Epidermal melanocyte (primary cell): ENCODE measurements around the gene TMC4.
A peak's percentile ranks its signal among the peaks of the same experiment; 100 is the strongest.

Experiments
- DNase-seq: peaks from one replicate; pipeline ENCODE4 v3.0.0; 2011; ENCODE audit warnings: low spot score; ENCODE audit not compliant: insufficient read length

TMC4 gene

GRCh38 chr19:54133312-54133956 is 39.5 kb downstream of the TMC4 start:
- no peak for DNase-seq

DNA sequence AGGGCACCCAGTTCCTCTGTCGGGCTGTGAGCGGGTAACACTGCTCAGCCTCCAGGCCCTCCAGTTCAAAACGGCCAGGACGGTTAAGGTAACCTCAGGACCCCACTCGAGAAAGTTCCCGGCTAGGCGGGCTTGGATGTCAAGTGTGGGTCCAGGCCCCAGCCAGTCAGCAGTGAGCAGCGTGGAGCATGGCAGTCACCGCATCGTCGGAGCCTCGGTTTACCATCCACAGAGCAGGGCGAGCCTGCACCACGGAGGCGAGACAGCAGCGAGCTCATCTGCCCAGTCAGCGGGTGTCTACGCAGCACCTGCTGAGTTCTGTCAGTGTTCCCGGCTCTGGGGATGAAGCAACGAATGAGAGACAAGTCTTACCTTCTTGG is 43.4 kb downstream of the TMC4 start:
- DNase-seq, result no peak

GRCh38 chr19:54128796-54129616 is 44.0 kb downstream of the TMC4 start:
- no peak for DNase-seq

DNA sequence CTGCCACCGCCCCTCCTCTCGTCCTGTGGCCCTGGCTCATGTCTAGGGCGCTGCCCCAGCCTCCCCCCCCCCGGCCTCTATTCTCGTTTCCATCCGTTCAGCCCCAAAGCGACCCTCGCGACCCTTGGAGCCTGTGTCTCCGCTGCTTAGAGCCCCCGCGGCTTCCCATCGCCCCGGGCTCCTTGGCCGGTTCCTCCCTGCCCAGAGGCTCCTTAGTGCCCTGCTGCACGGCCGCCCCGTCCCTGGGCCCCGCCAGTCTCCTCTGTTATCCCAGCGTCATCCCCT is 44.6 kb downstream of the TMC4 start:
- no peak for DNase-seq

- no peak for DNase-seq
Observed at GRCh38 chr19:54127688-54128440, 45.1 kb downstream of the TMC4 start.

DNA sequence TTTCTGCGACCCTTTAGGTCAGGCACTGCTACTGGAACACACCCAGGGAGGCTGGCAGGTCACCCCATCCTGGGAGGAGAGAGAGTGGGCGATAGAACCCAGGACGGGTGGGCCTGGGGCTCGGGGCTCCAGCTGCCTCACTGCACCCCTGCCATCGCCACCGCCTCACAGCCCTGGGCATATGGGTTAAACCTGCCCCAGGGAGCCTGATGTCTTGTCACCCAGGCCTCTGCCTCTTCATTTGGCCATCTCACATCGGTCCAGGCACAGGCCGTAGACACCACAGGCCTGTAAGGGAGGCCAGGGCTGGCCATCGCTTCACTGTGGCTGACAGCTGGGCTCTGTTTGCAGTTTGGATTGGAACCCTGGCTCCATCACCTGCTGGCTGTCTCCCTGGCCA is 47.2 kb downstream of the TMC4 start:
- DNase-seq, result no peak

- no peak for DNase-seq
Observed at GRCh38 chr19:54124393-54124792, 48.6 kb downstream of the TMC4 start.

DNA sequence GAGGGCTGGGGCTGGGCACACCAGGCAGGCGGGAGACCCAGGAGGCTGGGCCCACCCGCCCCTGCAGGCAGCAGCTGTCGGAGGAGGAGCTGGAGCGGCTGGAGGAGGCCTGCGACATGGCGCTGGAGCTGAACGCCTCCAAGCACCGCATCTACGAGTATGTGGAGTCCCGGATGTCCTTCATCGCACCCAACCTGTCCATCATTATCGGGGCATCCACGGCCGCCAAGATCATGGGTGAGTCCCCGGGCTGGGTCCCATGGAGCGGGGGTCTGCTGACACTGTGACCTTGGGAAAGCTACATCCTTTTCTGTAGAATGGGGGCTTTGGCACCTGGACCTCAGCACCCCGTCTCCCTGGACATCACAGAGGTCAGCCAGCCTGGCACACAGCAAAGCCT is 49.3 kb downstream of the TMC4 start:
- no peak for DNase-seq

- no peak for DNase-seq
Observed at GRCh38 chr19:54121259-54121658, 51.7 kb downstream of the TMC4 start.

- DNase-seq, result peak; percentile 100
Observed at GRCh38 chr19:54115109-54116063, 57.6 kb downstream of the TMC4 start, which contains the start of the genes PRPF31 and TFPT. Gene PRPF31 (plus strand): TSS chr19:54115754. CDS start chr19:54118279, 2,525 bp downstream. Gene TFPT (minus strand): TSS chr19:54115657. CDS start chr19:54115269, 388 bp downstream.

GRCh38 chr19:54114340-54115108 is 58.4 kb downstream of the TMC4 start:
- DNase-seq, result no peak
